ENCODE data around the gene ISCA2.

GRCh38 chr14:74495356-74495755 lies 1.8 kb downstream of the ISCA2 start:
- TF ChIP-seq EZH2 (IDR thresholded peaks at IDR 0.05) (no peak), FOXP2 (optimal IDR thresholded peaks at IDR 0.05; ENCODE audit: control extremely low read depth, extremely low read length, insufficient read depth) (no peak)
